K562 (cell line): Measurements from ENCODE around the gene KPNA4. TPM values are rescaled to one million over a fixed set of nuclear protein-coding genes. Genes with fewer than 3 reads are reported as not detected.

Source experiments
- CBFA2T3 ChIP-seq: fragments of 450-650 bp; IDR thresholded peaks from 2 replicates; pipeline ENCODE4 v1.6.1; 2017
- CXXC5 ChIP-seq: fragments of 250-450 bp; sonication (Bioruptor Pico); IDR thresholded peaks from 2 replicates; pipeline ENCODE4 v1.8.0; 2022; ENCODE audit warnings: inconsistent platforms, mild to moderate bottlenecking, moderate library complexity
- E4F1 ChIP-seq: fragments of 250-450 bp; sonication (Bioruptor Pico); IDR thresholded peaks from 2 replicates; pipeline ENCODE4 v1.5.0; 2021; ENCODE audit warnings: mild to moderate bottlenecking, borderline replicate concordance
- ELF4 ChIP-seq: fragments of 450-650 bp; formaldehyde crosslinking; IDR thresholded peaks from 2 replicates; pipeline ENCODE4 v1.4.0; 2022; ENCODE audit warnings: missing genetic modification characterization
- RREB1 ChIP-seq: fragments of 250-450 bp; sonication (Bioruptor Pico); IDR thresholded peaks from 2 replicates; pipeline ENCODE4 v1.4.0; 2020
- TCF3 ChIP-seq: sonication (generic); formaldehyde crosslinking; IDR thresholded peaks from 2 replicates; pipeline ENCODE4 v1.4.0; 2020; ENCODE audit warnings: mild to moderate bottlenecking, missing genetic modification reagents
- TCF7 ChIP-seq: sonication (generic); IDR thresholded peaks from 2 replicates; pipeline ENCODE4 v1.6.1; 2016; ENCODE audit warnings: antibody characterized with exemption, borderline replicate concordance
- ZEB2 ChIP-seq: fragments of 450-650 bp; IDR thresholded peaks from 2 replicates; pipeline ENCODE4 v1.6.1; 2016
- ZNF79 ChIP-seq: fragments of 250-450 bp; sonication (Bioruptor Pico); IDR thresholded peaks from 2 replicates; pipeline ENCODE4 v1.4.0; 2020; ENCODE audit warnings: low read depth, mild to moderate bottlenecking, moderate library complexity
- polyA plus RNA-seq, 8 experiments: library from polyadenylated mRNA; depleted of rRNA in 4 of 8; stranded (reverse) in 5 of 8; unstranded in 3 of 8; fragments of >200 nt; fragmentation: Nextera tagmentation in 2 of 8; fragmentation: Illumina TruSeq in 1 of 8; extraction: Ambion mirVana in 2 of 8; extraction: Trizol in 1 of 8; gene quantifications; 2 replicates each; pipeline versions ENCODE4 v1.2.1 to v1.2.3, GENCODE V29; 2011 to 2014; ENCODE audit warnings: inconsistent platforms in 1 of 8, missing spikeins in 1 of 8
- total RNA-seq, 7 experiments: library from RNA; depleted of rRNA in 6 of 7; stranded (reverse); fragments of >200 nt in 6 of 7; fragmentation: Illumina TruSeq in 2 of 7; extraction: Trizol in 2 of 7; gene quantifications; 2 replicates each; pipeline versions ENCODE4 v1.2.1 to v1.2.3, GENCODE V29; 2011 to 2021; ENCODE audit warnings: low replicate concordance in 1 of 7

The KPNA4 gene
- total and polyA plus RNA-seq, 9 of the 15 experiments (the other 6 are each of a cell fraction or from before 2014, with no cell fraction given): 13.9 to 66.6 (median 34.5) TPM

- no peak for TF ChIP-seq ZNF79
- TF ChIP-seq RREB1 (CRISPR knock-in tag): no peak
- TF ChIP-seq ZEB2: 0 out of 2 replicates have a peak, but pooled peaks have one; percentile 24
- peak; percentile 37; the same call in 1 of the 2 replicates for TF ChIP-seq CXXC5 (CRISPR knock-in tag)
- TF ChIP-seq TCF7: no peak
- peak; percentile 33; the same call in 1 of the 2 replicates for TF ChIP-seq CBFA2T3
- TF ChIP-seq TCF3 (CRISPR knock-in tag): peak; percentile 44; the same call in 1 of the 2 replicates
- no peak for TF ChIP-seq E4F1 (CRISPR knock-in tag)
- no peak for TF ChIP-seq ELF4 (CRISPR knock-in tag)
Measured at GRCh38 chr3:160459450-160459970, 105.9 kb downstream of the KPNA4 start (continued).
